A549 (cell line): Measurements from ENCODE around the gene PERM1.

Experiments
- CHD2 ChIP-seq: fragments of 150-350 bp; IDR thresholded peaks from 2 replicates; pipeline ENCODE4 v1.6.1; 2014; ENCODE audit warnings: low read length; ENCODE audit not compliant: partially characterized antibody
- CTCF ChIP-seq: fragments of >200 bp; sonication (Bioruptor Twin); formaldehyde crosslinking; IDR thresholded peaks from 3 replicates; pipeline ENCODE4 v1.5.1; 2016
- EP300 ChIP-seq, 2 experiments: fragments of >200 bp; sonication (Bioruptor Twin); formaldehyde crosslinking; IDR thresholded peaks; 2 replicates in 1 of 2; 3 replicates in 1 of 2; pipeline ENCODE4 v1.6.1; 2016 to 2017
- HMGXB4 ChIP-seq: fragments of 250-450 bp; sonication (Bioruptor Pico); IDR thresholded peaks from 2 replicates; pipeline ENCODE4 v1.5.0; 2021; ENCODE audit warnings: mild to moderate bottlenecking, moderate library complexity, borderline replicate concordance
- JUN ChIP-seq, 2 experiments: fragments of >200 bp; sonication (Bioruptor Twin); formaldehyde crosslinking; IDR thresholded peaks; 2 replicates in 1 of 2; 3 replicates in 1 of 2; pipeline ENCODE4 v1.6.1; 2016 to 2017
- KDM5A ChIP-seq: fragments of 200-600 bp; sonication (generic); IDR thresholded peaks from 2 replicates; pipeline ENCODE4 v1.6.1; 2016; ENCODE audit warnings: antibody characterized with exemption, mild to moderate bottlenecking
- POLR2A ChIP-seq: IDR thresholded peaks from 2 replicates; pipeline ENCODE4 v1.6.1; 2012; ENCODE audit warnings: mild to moderate bottlenecking, low read length
- RFX5 ChIP-seq: fragments of 450-650 bp; IDR thresholded peaks from 2 replicates; pipeline ENCODE4 v1.7.1; 2014; ENCODE audit warnings: antibody characterized with exemption, mild to moderate bottlenecking, moderate library complexity
- ZFP36 ChIP-seq: fragments of 450-650 bp; IDR thresholded peaks from 2 replicates; pipeline ENCODE4 v1.6.1; 2014; ENCODE audit warnings: borderline replicate concordance; ENCODE audit not compliant: partially characterized antibody

- no peak for TF ChIP-seq HMGXB4 (CRISPR knock-in tag)
- TF ChIP-seq CHD2: no peak
- TF ChIP-seq JUN (IDR thresholded peaks at IDR 0.05): no peak; a peak in 1 of 5 replicates
- TF ChIP-seq CTCF: no peak
- no peak for TF ChIP-seq RFX5
- no peak for TF ChIP-seq POLR2A
- TF ChIP-seq EP300 (IDR thresholded peaks at IDR 0.05): no peak
- no peak for TF ChIP-seq KDM5A
- no peak for TF ChIP-seq ZFP36
Observed at GRCh38 chr1:961132-961669, 20.7 kb downstream of the PERM1 start.
